ENCODE data around the gene GNE.
"Not testable (repeated sequence)": the region's sequence is repeated elsewhere in the genome, so short reads cannot be mapped to it uniquely, and the experiment has no call there.

GNE gene

DNA sequence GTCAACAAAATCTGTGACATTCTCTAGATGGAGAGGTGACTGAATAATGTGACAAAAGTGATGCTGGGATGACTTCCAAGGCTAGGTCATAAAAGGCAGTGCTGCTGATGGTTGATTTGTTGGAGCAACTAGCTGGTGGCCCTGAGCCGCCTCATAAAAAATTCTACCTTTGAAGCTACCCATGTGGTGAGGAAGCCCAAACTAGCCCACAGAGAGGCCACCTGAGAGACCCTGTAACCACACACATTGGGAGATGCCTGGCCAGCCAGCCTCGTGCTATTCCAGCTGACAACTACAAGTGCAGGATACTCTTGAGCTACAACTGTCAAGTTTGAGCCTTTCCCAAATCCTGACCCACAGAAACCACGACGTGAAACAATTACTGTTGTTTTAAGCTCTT, 44.9 kb downstream of the GNE start:
- in situ Hi-C loops (cut with MboI; ENCODE audit: low sequenced_read_pairs) = loop anchor here (10.0 kb wide), 1 partner anchor 61 kb away; no protein-coding TSS in a partner anchor

DNA sequence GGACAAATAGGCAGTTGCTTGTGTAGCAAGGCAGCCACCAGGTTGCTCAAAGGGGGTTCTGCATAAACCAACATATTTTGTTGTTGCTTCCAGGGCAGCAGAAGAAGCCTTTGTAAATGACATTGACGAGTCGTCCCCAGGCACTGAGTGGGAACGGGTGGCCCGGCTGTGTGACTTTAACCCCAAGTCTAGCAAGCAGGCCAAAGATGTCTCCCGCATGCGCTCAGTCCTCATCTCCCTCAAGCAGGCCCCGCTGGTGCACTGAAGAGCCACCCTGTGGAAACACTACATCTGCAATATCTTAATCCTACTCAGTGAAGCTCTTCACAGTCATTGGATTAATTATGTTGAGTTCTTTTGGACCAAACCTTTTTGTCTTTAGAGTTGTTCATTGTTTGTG, 46.7 kb downstream of the GNE start:
- in situ Hi-C loops (cut with MboI; ENCODE audit: low sequenced_read_pairs) = loop anchor here (10.0 kb wide), 1 partner anchor 63 kb away; no protein-coding TSS in a partner anchor

DNA sequence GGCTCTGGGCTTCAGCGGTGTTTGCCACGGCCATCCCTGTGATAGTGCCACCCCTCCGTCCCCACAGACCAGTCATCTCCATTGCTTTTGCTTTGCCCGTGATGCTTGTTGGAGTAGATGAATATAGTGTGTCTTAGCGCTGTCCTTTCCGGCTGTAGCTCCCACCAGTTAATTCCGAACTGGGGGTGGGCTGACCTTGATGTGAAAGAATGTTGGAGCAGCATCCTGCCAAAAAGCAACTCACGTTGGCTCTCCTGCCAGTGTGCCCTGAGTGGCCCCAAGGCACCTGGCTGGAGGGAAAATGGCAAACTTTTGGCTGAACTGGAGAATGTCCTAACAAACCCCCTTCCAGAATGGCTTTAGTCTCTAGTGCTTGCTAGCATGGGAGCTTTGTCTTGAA, 47.5 kb downstream of the GNE start:
- in situ Hi-C loops (cut with MboI; ENCODE audit: low sequenced_read_pairs) = loop anchor here (10.0 kb wide), 1 partner anchor 64 kb away; no protein-coding TSS in a partner anchor

DNA sequence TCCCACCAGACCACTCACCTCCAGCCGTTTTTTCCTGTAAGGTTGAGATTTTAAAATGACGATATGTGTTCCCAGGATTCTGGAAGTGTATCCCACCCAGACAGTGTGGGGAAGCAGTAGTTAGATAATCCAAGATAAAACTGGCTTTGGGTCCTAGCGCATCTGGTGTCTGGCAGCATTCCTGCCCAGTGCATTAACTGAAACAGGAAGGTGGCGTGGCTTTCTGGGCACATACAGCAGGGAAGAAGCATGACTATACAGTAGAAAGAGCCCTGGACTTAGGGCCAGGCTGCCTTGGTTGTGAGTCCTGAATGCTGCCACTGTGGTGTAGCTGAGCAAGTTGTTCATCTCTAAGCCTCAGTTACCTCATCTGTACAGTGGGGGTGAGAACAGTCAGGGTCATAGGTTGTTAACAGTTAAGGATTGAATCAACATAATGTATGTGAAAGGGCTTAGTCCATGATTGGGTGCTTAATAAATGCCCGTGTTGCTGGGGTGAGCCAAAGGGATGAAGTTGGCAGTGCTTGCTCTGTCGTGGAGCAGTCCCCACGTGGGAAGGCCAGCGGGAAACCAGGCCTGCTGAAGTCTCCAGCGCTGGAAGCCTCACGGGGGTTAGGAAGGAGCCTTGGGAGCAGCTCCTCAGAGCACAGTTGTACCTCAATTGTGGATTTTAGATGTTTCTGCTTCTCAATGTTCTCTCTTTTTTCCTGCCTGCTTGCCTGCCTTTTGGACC, 49.6 kb downstream of the GNE start:
- in situ Hi-C loops (cut with MboI; ENCODE audit: low sequenced_read_pairs) = no loop called here

DNA sequence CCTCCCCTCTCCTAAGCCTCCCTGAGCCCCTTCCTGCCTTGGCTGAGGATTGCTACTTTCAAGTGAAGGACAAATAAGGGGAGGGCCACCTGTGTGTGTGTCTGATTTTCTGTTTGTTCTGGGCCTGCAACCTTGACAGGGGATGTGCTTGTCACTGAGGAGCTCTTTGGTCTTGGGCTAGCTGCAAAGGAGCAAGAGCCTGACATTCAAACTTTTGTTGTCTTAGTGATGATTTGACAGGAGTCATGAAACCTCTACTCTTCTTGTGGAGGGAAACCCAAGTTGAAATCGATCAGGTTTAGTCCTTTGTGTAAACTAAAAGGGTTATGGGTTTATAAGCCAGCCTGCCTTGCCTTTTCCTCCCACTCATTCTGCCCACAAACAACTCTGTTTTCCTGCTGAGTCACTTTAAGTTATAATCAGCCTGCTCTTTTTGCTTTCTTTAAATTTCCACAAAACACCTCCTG, 50.7 kb downstream of the GNE start:
- in situ Hi-C loops (cut with MboI; ENCODE audit: low sequenced_read_pairs) = no loop called here

DNA sequence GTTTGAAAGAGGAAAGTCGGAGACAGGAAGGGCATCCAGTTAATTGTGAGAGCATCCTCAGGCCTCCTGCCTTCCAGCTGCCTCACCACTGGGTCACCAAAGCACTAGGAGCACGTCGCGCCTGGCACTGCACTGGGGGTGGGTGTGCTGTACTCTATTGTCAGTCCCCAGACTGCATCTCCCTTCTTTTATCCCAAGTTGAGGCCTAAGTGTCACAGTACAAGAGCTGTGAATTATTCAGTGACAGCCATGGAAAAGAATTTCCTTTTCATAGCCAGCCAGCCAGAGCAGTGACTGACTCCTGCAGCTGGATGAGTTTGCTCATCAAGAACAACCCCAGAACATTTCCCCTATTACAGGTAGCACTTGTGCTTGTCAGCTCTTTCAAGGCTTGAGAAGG, 51.2 kb downstream of the GNE start:
- in situ Hi-C loops (cut with MboI; ENCODE audit: low sequenced_read_pairs) = no loop called here

DNA sequence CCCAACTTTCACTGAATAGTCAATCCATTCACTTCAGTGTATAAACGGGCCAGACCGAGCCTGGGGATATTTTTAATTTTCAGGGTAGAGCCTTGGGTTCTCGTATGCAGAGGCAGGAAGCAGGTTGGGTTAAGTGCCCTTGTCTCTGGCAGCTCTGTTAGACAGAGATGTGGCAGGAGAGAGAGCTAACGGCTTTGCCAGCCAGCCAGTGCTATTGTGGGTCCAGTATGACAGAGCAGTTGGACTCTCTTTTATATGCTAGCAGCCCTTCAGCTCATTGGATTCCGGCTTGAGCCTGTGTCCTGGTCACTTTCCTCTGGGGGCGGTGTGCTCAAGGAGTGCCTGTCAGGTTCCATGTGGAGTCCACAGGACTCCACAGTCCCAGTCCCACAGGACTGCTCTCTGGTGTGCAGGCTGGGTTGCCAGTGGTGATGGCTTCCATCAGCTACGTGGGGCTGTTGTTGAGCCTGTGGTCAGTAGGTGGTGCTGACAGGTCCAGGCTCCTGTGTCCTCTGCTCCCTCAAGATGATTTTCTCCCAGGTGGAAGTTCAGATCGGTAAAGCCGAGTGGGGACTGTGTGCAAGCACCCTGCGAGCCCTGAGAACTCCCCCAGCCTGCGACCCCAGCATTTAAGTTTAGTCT, 53.2 kb downstream of the GNE start:
- in situ Hi-C loops (cut with MboI; ENCODE audit: low sequenced_read_pairs) = no loop called here

DNA sequence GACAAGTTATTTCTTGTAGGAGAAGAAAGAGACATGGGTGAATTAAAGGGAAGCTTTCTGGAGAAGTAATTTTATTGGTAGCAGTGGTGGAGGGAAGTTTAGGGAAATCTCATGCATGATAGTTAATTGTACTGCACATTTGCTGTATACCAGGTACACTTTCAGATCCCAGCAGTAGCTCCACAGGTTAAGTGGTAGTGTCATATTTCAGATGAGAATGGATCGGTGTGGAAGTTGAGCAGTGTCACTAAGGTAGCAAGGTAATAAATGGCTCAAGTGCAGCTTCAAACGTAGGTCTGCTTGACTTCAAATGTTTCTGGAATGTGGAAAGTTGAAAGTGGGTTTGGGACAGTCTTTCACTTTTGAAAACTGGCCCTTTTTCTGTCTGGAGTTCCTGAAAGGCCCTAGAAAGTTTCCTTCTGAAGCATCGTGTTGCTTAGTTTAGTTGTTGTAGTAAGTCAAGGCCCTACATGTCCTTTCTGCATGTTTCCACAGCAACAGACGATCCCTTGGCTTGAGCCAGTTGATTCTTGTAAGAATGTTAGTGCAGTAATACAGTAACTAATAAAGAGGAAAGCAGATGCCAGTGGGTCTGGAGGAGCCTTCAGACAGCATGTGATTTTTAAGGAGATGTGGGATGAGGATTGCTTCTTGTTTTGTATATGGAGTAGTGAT, 63.8 kb downstream of the GNE start:
- in situ Hi-C loops (cut with MboI; ENCODE audit: low sequenced_read_pairs) = no loop called here

DNA sequence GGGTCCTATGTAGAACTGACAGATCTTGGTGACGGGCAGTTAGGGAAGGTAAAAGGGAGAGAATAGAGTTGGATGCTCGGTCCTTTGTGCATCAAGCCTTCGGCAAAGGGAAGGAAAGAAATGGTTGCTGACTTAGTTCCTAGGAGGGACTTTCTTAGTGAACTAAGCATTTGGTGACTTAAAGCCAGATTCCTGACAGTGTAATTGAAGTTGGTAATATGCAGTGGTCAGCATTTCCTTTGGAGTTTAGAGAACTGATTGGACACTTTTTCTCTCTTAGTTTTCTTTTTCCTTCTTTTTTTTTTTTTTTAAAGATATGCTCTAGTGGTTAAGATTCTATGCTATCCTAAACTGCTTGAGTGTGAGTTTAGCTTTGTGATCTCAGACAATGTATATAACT, 65.2 kb downstream of the GNE start:
- in situ Hi-C loops (cut with MboI; ENCODE audit: low sequenced_read_pairs) = no loop called here

DNA sequence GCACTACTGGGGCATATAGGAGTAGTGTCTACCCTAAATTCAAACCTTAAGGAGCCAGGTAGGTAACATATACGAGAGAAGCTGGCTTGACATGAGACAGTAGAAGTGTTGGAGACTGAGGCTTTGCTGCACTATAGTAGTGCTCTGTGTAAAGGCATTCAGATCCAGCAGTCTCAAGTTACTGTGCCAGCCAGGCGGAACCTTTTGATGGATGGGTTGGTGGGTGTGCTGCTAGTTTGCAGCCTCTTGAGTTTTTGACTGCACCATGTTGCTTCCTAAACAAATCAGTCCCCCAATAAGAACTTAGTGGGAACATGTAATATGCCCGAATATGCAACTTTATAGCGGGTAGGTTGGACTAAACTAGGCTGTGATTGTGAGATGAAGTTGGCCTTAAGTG, 66.1 kb downstream of the GNE start:
- in situ Hi-C loops (cut with MboI; ENCODE audit: low sequenced_read_pairs) = no loop called here

DNA sequence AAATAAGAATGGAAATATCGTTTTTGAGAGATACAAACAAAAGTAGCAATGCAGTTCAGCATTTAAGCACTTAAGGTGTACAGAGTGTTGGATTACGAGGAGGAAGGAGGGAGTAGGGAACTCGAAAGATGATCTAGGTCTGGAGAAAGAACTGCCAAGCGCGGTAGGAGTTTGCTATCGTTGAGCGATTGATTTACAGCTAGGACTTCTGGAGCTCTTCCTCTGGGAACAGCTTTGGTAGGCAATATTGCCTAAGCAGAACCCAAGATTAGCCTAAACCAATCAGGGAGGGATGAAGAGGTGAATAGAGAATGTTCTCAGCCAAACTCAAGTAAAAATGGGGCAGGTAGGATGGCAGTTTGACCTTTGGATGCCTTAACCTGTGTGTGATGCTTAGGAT, 66.6 kb downstream of the GNE start:
- in situ Hi-C loops (cut with MboI; ENCODE audit: low sequenced_read_pairs) = no loop called here

DNA sequence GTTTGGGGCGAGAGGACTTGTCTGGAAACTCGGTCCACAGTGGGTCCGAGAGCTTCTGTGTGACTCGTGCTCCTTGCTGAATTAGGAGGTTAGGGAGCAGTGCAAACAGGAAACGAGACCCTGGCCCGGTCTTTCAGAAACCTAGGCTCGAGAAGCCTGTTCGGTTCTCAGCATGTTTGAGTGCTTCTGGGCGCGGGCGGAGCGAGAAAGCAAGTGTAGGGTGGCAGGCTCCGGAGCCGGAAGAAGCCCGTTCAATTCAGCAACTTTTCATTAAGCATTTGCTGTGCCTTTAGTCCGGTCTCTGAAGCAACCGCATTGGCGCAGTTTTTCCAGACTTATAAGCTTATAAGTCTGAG, 67.0 kb downstream of the GNE start:
- in situ Hi-C loops (cut with MboI; ENCODE audit: low sequenced_read_pairs) = no loop called here

DNA sequence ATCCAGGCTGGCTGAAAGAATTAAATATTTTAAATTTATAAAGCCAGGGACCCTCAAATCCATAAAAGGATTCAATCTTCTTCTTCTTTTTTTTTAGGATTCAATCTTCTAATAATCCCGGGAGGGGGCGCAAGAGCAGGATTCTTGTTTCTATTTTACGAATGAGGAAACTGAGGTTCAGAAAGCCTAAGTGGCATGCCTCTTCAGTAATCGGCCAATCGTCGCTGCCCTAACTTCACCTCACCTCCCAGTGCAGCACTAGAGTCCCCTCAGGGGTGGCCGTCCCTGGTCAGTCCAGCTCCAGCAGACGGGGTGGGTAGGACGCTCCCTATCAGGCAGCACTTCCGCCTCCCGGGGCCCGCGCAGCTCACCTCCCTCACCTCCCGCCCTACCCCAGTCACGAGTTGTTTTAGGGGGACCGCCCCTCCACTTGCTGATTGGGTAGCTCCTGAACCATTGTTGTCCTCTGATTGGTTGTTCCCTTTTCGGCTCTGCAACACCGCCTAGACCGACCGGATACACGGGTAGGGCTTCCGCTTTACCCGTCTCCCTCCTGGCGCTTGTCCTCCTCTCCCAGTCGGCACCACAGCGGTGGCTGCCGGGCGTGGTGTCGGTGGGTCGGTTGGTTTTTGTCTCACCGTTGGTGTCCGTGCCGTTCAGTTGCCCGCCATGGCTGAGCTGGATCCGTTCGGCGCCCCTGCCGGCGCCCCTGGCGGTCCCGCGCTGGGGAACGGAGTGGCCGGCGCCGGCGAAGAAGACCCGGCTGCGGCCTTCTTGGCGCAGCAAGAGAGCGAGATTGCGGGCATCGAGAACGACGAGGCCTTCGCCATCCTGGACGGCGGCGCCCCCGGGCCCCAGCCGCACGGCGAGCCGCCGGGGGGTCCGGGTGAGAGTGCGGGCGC, 67.6 kb downstream of the GNE start, which contains the start of gene CLTA:
Gene CLTA, plus strand, starts transcription at position 534 of the 902 bp plus-strand sequence. Its CDS starts 136 bp downstream, at position 670.
- in situ Hi-C loops (cut with MboI; ENCODE audit: low sequenced_read_pairs) = no loop called here

DNA sequence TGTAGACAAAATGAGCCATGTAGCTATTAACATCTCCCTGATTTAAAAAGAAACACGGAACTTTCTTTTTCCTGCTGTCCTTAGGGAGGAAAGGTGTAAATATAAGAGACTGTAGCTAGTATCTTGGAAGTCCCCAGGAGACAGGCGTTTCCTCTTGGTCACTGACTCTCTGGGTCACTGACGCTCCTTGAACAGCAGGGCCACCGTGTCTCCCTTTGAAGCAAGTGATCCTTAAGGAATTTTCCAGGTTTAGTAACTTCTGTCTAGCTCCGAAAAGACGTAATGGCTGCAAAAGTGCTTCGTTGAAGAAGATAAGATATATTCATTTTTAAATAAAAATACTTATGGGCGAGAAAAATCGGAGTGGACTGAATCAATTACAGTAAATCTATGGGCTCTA, 68.3 kb downstream of the GNE start:
- in situ Hi-C loops (cut with MboI; ENCODE audit: low sequenced_read_pairs) = no loop called here

DNA sequence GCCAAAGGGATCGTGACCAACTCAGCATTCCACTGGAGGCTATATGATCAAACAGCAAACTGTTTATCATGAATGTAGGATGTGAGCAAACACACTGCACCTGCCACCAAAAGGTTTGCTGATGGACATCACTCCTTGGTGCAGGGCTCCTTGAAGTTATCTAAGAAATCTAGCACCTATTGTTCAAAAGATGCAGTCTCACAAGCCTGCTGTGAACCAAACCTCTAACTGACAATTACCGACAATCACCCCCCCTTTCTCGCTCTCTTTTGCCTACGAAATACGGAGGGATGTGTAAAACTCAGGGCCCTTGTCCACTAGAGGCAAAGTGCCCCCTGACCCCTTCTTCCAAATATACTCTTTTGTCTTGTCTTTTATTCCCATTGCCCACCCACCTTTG, 70.0 kb downstream of the GNE start:
- in situ Hi-C loops (cut with MboI; ENCODE audit: low sequenced_read_pairs) = no loop called here

DNA sequence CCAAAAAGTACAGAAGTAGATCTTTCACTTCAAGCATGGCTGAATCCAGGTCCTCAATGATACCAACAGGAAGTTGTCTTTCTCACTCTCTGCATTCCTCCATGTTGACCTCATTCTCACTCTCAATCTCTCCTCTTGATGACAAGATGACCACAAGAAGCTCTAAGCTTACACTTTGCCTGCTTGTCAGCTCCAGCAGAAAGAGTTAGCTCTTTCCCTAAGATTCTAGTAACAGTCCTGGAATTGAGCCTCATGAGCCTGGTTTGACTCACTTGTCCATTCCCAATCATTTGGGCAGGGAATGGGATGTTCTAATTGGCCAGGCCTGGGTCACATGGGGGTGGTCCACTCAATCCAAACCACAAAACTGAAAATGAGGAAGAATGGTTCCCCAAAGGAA, 70.8 kb downstream of the GNE start:
- in situ Hi-C loops (cut with MboI; ENCODE audit: low sequenced_read_pairs) = no loop called here

DNA sequence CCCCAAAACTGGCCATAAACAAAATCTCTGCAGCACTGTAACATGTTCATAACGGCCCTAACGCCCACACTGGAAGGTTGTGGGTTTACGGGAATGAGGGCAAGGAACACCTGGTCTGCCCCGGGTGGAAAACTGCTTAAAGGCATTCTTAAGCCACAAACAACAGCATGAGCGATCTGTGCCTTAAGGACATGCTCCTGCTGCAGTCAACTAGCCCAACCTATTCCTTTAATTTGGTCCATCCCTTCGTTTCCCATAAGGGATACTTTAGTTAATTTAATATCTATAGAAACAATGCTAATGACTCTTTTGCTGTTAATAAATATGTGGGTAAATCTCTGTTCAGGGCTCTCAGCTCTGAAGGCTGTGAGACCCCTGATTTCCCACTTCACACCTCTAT, 78.0 kb downstream of the GNE start:
- in situ Hi-C loops (cut with MboI; ENCODE audit: low sequenced_read_pairs) = not testable (repeated sequence)

DNA sequence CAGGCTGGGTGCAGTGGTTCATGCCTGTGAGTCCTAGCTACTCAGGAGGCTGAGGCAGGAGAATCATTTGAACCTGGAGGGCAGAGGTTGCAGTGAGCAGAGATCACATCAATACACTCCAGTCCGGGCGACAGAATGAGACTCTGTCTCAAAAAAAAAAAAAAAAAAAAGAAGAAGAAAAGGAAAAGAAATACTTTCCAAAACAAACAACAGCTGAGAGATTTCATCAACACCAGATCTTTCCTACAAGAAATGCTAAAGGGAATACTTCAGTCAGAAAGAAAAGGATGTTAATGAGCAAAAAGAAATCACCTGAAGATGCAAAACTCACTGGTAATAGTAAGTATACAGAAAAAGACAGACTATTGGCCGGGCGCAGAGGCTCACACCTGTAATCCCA, 80.7 kb downstream of the GNE start:
- in situ Hi-C loops (cut with MboI; ENCODE audit: low sequenced_read_pairs) = no loop called here

DNA sequence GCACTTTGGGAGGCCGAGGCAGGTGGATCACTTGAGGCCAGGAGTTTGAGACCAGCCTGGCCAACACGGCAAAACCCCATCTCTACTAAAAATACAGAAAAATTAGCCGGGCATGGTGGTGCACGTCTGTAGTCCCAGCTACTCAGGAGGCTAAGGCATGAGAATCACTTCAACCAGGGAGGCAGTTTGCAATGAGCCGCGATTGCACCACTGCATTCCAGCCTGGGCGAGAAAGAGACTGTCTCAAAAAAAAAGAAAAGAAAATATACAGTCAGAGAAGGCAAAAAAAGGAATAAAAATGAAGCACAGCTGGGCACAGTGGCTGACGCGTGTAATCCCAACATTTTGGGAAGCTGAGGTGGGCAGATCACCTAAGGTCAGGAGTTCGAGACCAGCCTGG, 81.8 kb downstream of the GNE start:
- in situ Hi-C loops (cut with MboI; ENCODE audit: low sequenced_read_pairs) = not testable (repeated sequence)

DNA sequence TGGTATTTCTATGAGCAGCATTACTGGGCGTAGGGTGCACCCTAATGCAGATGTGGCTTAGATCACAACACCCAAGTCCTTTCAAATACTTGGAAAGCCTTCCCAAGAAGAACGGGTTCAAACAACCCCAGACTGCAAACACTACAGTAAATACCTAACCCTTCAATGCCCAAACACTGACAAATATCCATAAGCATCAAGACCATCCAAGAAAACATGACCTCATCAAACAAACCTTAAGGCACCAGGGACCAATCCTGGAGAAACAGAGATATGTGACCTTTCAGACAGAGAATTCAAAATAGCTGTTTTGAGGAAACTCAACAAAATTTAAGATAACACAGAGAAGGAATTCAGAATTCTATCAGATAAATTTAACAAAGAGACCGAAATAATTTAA, 83.0 kb downstream of the GNE start:
- in situ Hi-C loops (cut with MboI; ENCODE audit: low sequenced_read_pairs) = not testable (repeated sequence)

DNA sequence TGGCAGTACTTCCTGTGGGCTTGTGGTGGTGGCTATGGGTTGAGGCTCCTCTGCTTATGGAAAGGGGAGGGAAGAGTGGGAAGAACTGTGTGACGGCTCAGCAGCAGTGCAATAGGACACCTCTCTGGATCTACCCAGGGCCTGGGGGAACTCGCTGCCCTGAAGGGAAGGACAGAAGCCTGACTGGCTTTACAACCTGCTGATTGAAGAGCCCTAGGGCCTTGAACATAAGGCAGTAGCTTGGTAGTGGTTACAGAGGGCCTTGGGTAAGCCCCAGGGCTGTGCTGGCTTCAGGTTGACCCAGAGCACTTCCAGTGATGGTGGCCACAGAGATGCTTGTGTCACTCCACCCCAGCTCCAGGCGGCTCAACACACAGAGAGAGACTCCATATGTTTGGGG, 83.5 kb downstream of the GNE start:
- in situ Hi-C loops (cut with MboI; ENCODE audit: low sequenced_read_pairs) = no loop called here
